ENCODE measurements around the gene TGM5.

TGM5 gene

DNA sequence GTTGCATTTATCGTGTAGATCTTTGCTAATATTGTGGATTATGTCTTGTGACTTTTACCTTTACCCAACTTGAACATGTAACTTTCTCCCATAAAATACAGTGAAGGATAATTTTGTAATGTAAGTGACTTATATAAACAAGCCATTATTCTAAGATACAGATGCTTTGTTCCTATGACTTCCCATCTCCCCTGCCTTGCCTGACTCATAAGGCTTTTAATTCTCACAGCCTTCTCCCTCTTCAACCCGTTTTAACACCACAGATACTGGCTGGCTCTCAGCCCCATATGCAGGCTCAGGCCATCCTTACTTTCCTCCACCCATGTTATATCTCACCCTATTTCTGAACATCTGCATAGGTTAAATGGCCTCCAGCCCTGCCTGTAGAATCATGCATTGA lies 77.4 kb downstream of the TGM5 start:
- no peak for DNase-seq

GRCh38 chr15:43187544-43188155 lies 79.1 kb downstream of the TGM5 start:
- DNase-seq: peak; percentile 62

DNA sequence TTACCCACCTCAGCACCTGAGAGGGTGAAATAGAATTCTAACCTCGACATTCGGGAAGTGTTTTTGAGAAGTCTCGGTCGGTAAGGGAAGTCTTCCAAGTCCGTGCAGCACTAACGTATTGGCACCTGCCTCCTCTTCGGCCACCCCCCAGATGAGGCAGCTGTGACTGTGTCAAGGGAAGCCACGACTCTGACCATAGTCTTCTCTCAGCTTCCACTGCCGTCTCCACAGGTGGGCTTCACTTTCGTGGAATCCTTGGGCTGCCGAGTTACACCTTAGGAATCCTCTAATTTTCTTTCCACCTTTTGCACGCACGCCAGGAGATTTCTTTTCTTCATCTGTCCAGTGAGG lies 80.8 kb downstream of the TGM5 start:
- DNase-seq: no peak

- peak; percentile 83 for DNase-seq
Observed at GRCh38 chr15:43185157-43186002, 81.3 kb downstream of the TGM5 start, which contains the start of gene CCNDBP1. CCNDBP1 (plus strand) TSS chr15:43185403; CDS start chr15:43185499, 96 bp downstream.

DNA sequence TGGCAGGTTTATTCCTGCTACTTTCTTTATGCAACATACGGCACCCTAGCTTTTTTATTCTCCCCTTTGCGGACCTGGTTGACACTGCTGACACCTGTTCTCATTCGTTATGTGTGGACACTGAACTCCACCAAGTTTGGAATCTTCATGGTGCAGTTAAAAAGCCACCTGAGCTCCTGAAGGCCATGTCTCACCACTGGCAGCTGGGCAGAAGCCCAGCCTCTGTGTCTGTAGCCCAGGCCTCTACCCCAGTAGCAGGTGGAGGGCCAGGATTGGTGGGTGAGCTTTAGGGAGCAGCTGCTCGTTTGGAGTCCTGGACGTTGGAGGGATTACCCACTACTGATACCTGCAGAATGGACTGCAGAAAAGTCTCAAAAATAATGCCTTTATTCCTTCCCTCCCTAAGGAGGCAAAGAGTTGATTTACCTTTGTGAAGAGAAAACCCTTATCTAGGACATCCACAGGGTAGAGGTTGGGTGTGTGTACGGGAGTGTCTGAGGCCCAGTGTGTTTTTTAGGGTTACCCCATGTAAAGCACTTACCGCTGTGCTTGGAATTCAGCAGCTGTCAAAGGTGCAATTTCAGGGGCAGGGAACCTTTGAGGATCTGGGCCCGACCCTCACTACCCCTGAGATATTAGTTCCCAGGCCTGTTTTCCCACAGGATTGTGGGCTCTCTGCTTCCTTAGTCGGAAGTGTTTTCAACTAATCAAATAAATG lies 82.2 kb downstream of the TGM5 start:
- DNase-seq: no peak

DNA sequence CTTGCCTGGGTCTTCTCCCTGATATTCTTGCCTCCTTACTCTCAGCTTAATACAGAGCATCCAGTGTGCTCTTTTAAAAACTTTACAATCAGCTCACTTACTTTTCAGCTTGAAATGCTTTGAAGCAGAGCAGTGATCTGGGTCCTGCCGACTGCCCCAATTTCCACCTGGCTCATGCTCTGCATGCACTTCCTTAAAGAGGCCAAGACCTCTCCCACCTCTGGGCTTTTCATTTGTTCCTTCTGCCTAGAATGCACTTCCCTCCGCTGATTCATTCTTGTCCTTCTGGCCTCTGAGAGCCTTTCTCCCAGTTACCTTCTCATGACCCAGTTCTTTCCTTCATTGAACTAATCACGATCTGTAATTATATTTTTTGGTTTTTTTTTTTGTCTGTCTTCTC lies 83.5 kb downstream of the TGM5 start:
- DNase-seq: no peak
